ENCODE measurements around the gene CBLIF. TPM values are rescaled to one million over a fixed set of nuclear protein-coding genes. Genes with fewer than 3 reads are reported as not detected.

Gene CBLIF
- total RNA-seq, 1 experiment from 2014 or later = not detected

DNA sequence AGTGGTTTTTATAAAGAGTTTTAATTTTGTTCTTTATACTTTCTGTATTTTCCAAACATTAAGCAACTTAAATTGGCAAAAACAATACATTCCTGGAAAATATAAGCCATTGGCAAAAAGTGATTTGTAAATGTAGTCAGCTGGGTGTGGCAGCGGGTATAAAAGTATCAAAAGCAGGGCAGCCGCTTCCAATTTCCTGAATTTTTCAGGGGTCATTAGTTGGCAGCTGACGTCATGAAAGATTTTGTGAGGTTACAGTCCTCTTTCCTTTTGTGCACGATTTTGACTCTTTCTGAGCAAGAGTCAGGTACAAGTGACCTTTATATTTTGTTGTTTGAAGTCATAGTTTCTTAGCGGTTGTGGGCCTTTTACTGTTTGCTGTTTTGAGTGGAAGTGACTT, 33.3 kb upstream of the CBLIF start, which contains the start of gene OOSP3:
TSS of gene OOSP3 (plus strand) at position 208 of the 400 bp plus-strand sequence. CDS start at position 235, 27 bp downstream.
- in situ Hi-C loops (cut with HindIII; ENCODE audit: low pct_unique_long_range_greater_than_20kb, low sequenced_read_pairs) (no loop called here), intact Hi-C loops (cut with micrococcal nuclease; ENCODE audit: unreplicated experiment) (no loop called here)
- H3K27me3 ChIP-seq (ENCODE audit: control insufficient read depth, insufficient read depth, low read length) = no peaks in the 10 kb centered on the region
- H3K36me3 ChIP-seq (ENCODE audit: control insufficient read depth, insufficient read depth, low read length) = no peaks in the 10 kb centered on the region
- BruUV-seq (replicated peaks) = no TSS peak
- no peaks in the 10 kb centered on the region for H3K9me3 ChIP-seq (ENCODE audit: control insufficient read depth, insufficient read depth, low read depth, low read length)
- H3K4me3 ChIP-seq (ENCODE audit: low read depth in 2 of 2, low read length in 2 of 2) = no peak within 1 kb of the TSS
- ChIA-PET POLR2A (no interaction called here), CTCF (no interaction called here)
- ATAC-seq (no peak), DNase-seq (ENCODE audit: low read depth, low spot score) (no peak)
- H3K27ac ChIP-seq (ENCODE audit: low read length) = no peak within 1 kb of the TSS
- TF ChIP-seq, protein P1, sequence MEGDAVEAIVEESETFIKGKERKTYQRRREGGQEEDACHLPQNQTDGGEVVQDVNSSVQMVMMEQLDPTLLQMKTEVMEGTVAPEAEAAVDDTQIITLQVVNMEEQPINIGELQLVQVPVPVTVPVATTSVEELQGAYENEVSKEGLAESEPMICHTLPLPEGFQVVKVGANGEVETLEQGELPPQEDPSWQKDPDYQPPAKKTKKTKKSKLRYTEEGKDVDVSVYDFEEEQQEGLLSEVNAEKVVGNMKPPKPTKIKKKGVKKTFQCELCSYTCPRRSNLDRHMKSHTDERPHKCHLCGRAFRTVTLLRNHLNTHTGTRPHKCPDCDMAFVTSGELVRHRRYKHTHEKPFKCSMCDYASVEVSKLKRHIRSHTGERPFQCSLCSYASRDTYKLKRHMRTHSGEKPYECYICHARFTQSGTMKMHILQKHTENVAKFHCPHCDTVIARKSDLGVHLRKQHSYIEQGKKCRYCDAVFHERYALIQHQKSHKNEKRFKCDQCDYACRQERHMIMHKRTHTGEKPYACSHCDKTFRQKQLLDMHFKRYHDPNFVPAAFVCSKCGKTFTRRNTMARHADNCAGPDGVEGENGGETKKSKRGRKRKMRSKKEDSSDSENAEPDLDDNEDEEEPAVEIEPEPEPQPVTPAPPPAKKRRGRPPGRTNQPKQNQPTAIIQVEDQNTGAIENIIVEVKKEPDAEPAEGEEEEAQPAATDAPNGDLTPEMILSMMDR (IDR thresholded peaks at IDR 0.05) = no peak
- TF ChIP-seq SIN3A (IDR thresholded peaks at IDR 0.05; ENCODE audit: borderline replicate concordance, insufficient read depth, low read depth, low read length) (no peak), TCF7L2 (IDR thresholded peaks at IDR 0.05; ENCODE audit: low read depth, low read length) (no peak), POLR2AphosphoS5 (IDR thresholded peaks at IDR 0.05; ENCODE audit: low read depth, low read length) (no peak)
- TF ChIP-seq, protein P2, sequence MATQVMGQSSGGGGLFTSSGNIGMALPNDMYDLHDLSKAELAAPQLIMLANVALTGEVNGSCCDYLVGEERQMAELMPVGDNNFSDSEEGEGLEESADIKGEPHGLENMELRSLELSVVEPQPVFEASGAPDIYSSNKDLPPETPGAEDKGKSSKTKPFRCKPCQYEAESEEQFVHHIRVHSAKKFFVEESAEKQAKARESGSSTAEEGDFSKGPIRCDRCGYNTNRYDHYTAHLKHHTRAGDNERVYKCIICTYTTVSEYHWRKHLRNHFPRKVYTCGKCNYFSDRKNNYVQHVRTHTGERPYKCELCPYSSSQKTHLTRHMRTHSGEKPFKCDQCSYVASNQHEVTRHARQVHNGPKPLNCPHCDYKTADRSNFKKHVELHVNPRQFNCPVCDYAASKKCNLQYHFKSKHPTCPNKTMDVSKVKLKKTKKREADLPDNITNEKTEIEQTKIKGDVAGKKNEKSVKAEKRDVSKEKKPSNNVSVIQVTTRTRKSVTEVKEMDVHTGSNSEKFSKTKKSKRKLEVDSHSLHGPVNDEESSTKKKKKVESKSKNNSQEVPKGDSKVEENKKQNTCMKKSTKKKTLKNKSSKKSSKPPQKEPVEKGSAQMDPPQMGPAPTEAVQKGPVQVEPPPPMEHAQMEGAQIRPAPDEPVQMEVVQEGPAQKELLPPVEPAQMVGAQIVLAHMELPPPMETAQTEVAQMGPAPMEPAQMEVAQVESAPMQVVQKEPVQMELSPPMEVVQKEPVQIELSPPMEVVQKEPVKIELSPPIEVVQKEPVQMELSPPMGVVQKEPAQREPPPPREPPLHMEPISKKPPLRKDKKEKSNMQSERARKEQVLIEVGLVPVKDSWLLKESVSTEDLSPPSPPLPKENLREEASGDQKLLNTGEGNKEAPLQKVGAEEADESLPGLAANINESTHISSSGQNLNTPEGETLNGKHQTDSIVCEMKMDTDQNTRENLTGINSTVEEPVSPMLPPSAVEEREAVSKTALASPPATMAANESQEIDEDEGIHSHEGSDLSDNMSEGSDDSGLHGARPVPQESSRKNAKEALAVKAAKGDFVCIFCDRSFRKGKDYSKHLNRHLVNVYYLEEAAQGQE (IDR thresholded peaks at IDR 0.05; ENCODE audit: insufficient read depth in 1 of 2, low read depth in 2 of 2, low read length in 1 of 2) = no peak
- no peaks in the 10 kb centered on the region for H3K4me1 ChIP-seq (ENCODE audit: control insufficient read depth, insufficient read depth, low read length)

DNA sequence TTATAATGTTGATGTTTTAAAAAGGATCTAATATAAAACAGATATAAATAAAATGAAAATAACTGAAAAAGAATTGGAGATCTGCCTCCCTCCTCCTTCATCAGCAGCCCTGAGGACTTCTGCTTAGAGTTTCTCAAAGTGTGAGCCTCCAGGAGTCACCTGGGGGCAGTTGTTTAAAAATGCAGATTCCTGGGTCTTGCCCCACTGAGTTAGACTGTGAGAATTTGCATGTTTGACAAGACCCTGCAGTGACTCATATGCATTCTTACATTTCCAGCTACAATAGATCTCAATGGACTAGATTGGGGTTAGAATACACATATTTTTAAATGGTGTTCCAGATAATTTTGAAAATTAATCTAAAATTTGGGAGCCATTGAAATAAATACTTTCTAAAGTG, 32.5 kb upstream of the CBLIF start:
- TF ChIP-seq POLR2AphosphoS5 (IDR thresholded peaks at IDR 0.05; ENCODE audit: low read depth, low read length) (no peak), SIN3A (IDR thresholded peaks at IDR 0.05; ENCODE audit: borderline replicate concordance, insufficient read depth, low read depth, low read length) (no peak), TCF7L2 (IDR thresholded peaks at IDR 0.05; ENCODE audit: low read depth, low read length) (no peak)
- TF ChIP-seq, protein P2 (IDR thresholded peaks at IDR 0.05; ENCODE audit: insufficient read depth in 1 of 2, low read depth in 2 of 2, low read length in 1 of 2) = no peak
- TF ChIP-seq, protein P1 (IDR thresholded peaks at IDR 0.05) = no peak
- no peak overlapping the region for H3K4me3 ChIP-seq (ENCODE audit: low read depth in 2 of 2, low read length in 2 of 2)
- intact Hi-C loops (cut with micrococcal nuclease; ENCODE audit: unreplicated experiment) = no loop called here
- H3K4me1 ChIP-seq (ENCODE audit: control insufficient read depth, insufficient read depth, low read length) = no peaks in the 10 kb centered on the region
- ATAC-seq (no peak), DNase-seq (ENCODE audit: low read depth, low spot score) (no peak)
- no peaks in the 10 kb centered on the region for H3K27me3 ChIP-seq (ENCODE audit: control insufficient read depth, insufficient read depth, low read length)
- CTCF ChIA-PET = no interaction called here
- H3K9me3 ChIP-seq (ENCODE audit: control insufficient read depth, insufficient read depth, low read depth, low read length) = no peaks in the 10 kb centered on the region
- no TSS peak for BruUV-seq (replicated peaks)
- in situ Hi-C loops (cut with HindIII; ENCODE audit: low pct_unique_long_range_greater_than_20kb, low sequenced_read_pairs) = no loop called here
- no peaks in the 10 kb centered on the region for H3K36me3 ChIP-seq (ENCODE audit: control insufficient read depth, insufficient read depth, low read length)
- POLR2A ChIA-PET = no interaction called here
- no peak overlapping the region for H3K27ac ChIP-seq (ENCODE audit: low read length)
